RWPE1 (cell line): ENCODE results near the gene WFIKKN2.

ENCODE experiments used
- CTCF ChIA-PET: fragments of 350-600 bp; sonication (Branson Sonifier 250); formaldehyde crosslinking; extraction: SDS; loops from one replicate; lab custom pipeline; 2021; lab: Yijun Ruan, JAX
- POLR2A ChIA-PET: fragments of 400-600 bp; formaldehyde crosslinking; extraction: SDS; loops from one replicate; lab custom pipeline; 2020; ENCODE audit warnings: antibody characterized with exemption; ENCODE audit not compliant: low non-redundant PET; lab: Yijun Ruan, JAX
- DNase-seq: peaks from one replicate; pipeline ENCODE4 v3.0.0; 2012; ENCODE audit warnings: low spot score
- H3K27ac ChIP-seq: fragments of 450-650 bp; 2 replicates; pipeline ENCODE4 v1.5.1; 2017
- TF ChIP-seq, protein P1 (sequence below): fragments of 450-650 bp; conservative IDR thresholded peaks from 2 replicates; pipeline ENCODE4 v1.5.1; 2017; ENCODE audit warnings: low read depth, mild to moderate bottlenecking

The WFIKKN2 gene

GRCh38 chr17:50861822-50862528 lies 26.6 kb downstream of the WFIKKN2 start:
- CTCF ChIA-PET = interaction anchor here (0.6 to 2.3 kb wide), 5 partner anchors 10 to 313 kb away, joined by 3 to 9 read pairs (median 6); no protein-coding TSS in a partner anchor
- POLR2A ChIA-PET = interaction anchor here (0.6 to 1.0 kb wide), 2 partner anchors 10 to 22 kb away, joined by 3 read pairs; no protein-coding TSS in a partner anchor
- TF ChIP-seq, protein P1, sequence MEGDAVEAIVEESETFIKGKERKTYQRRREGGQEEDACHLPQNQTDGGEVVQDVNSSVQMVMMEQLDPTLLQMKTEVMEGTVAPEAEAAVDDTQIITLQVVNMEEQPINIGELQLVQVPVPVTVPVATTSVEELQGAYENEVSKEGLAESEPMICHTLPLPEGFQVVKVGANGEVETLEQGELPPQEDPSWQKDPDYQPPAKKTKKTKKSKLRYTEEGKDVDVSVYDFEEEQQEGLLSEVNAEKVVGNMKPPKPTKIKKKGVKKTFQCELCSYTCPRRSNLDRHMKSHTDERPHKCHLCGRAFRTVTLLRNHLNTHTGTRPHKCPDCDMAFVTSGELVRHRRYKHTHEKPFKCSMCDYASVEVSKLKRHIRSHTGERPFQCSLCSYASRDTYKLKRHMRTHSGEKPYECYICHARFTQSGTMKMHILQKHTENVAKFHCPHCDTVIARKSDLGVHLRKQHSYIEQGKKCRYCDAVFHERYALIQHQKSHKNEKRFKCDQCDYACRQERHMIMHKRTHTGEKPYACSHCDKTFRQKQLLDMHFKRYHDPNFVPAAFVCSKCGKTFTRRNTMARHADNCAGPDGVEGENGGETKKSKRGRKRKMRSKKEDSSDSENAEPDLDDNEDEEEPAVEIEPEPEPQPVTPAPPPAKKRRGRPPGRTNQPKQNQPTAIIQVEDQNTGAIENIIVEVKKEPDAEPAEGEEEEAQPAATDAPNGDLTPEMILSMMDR = no peak
- DNase-seq = no peak
- H3K27ac ChIP-seq = no peak overlapping the region

GRCh38 chr17:50863221-50863843 lies 27.9 kb downstream of the WFIKKN2 start:
- TF ChIP-seq, protein P1 = peak; percentile 28; the same call in 1 of the 2 replicates
- DNase-seq = no peak
- H3K27ac ChIP-seq = peak overlapping the region; percentile 24
- CTCF ChIA-PET = interaction anchor here (0.6 to 1.6 kb wide), 7 partner anchors 11 to 318 kb away, joined by 3 to 8 read pairs (median 3); no protein-coding TSS in a partner anchor
- POLR2A ChIA-PET = no interaction called here

GRCh38 chr17:50863931-50864330 lies 28.5 kb downstream of the WFIKKN2 start:
- no peak for DNase-seq
- no peak overlapping the region for H3K27ac ChIP-seq
- TF ChIP-seq, protein P1 = no peak
- POLR2A ChIA-PET = no interaction called here
- CTCF ChIA-PET = interaction anchor here (0.6 to 1.6 kb wide), 6 partner anchors 12 to 319 kb away, joined by 3 to 8 read pairs (median 4); no protein-coding TSS in a partner anchor

DNA sequence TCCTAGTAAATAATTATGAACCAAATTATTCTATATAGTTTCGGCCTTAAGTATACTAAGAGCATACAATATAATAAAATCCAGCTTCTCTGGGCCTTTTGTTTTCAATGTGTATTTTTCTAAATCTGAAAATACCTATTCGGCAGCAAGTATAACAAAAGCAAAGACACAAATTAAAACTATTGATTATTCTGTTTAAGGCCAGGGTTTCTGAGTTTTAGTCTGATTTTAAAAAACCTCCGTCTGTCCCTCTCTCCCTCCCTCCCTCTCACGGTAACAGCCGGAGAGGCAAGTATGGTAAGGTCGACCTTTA lies 29.3 kb downstream of the WFIKKN2 start:
- H3K27ac ChIP-seq = peak overlapping the region; percentile 100
- TF ChIP-seq, protein P1 = no peak
- ChIA-PET CTCF (no interaction called here), POLR2A (no interaction called here)
- no peak for DNase-seq

- ChIA-PET CTCF (interaction anchor here (0.5 to 1.7 kb wide), 5 partner anchors 12 to 91 kb away, joined by 3 to 8 read pairs (median 4); no protein-coding TSS in a partner anchor), POLR2A (interaction anchor here (1.0 to 2.4 kb wide), 8 partner anchors 12 to 88 kb away, joined by 4 to 12 read pairs (median 6); no protein-coding TSS in a partner anchor)
- peak overlapping the region; percentile 100 for H3K27ac ChIP-seq
- TF ChIP-seq, protein P1 = no peak
- peak; percentile 39 for DNase-seq
Observed at GRCh38 chr17:50865060-50865867, 29.9 kb downstream of the WFIKKN2 start.
